MM.1S (cell line): ENCODE results near the gene FAP.

Source experiments
- EZH2 ChIP-seq: fragments of 300-600 bp; sonication (generic); optimal IDR thresholded peaks from 2 replicates; pipeline ENCODE3; 2017; ENCODE audit warnings: low read depth, mild to moderate bottlenecking, antibody characterized with exemption, low read length, mixed read lengths
- TF ChIP-seq, protein P1 (sequence below): fragments of 300-600 bp; sonication (generic); IDR thresholded peaks from 2 replicates; pipeline ENCODE4 v1.5.1; 2016; ENCODE audit warnings: antibody characterized with exemption, low read length, mixed read lengths

DNA sequence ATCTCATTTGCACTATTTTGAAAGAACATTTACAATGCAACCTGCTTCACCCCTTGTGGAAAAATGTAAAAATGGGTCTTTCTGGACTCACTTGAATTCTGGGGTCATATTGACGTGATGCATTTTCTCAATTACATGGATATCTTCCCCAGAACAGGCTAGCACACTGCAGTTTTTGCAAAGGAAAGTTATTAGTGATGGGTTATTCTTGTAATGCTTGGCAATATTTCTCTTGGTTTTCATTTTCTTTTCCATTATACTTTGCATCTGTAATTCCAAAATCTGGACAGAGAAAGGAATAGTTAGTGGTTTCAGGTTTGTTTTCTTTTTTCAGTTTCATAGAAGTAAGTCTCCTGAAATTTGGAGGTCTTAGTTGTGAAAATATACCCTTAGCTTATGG lies 24.8 kb upstream of the FAP start:
- TF ChIP-seq EZH2, result no peak
- TF ChIP-seq, protein P1, sequence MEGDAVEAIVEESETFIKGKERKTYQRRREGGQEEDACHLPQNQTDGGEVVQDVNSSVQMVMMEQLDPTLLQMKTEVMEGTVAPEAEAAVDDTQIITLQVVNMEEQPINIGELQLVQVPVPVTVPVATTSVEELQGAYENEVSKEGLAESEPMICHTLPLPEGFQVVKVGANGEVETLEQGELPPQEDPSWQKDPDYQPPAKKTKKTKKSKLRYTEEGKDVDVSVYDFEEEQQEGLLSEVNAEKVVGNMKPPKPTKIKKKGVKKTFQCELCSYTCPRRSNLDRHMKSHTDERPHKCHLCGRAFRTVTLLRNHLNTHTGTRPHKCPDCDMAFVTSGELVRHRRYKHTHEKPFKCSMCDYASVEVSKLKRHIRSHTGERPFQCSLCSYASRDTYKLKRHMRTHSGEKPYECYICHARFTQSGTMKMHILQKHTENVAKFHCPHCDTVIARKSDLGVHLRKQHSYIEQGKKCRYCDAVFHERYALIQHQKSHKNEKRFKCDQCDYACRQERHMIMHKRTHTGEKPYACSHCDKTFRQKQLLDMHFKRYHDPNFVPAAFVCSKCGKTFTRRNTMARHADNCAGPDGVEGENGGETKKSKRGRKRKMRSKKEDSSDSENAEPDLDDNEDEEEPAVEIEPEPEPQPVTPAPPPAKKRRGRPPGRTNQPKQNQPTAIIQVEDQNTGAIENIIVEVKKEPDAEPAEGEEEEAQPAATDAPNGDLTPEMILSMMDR, result no peak
